ENCODE results near the gene TLR5.
A peak's percentile ranks its signal among the peaks of the same experiment; 100 is the strongest.
"Not testable (repeated sequence)": the region's sequence is repeated elsewhere in the genome, so short reads cannot be mapped to it uniquely, and the experiment has no call there.

The TLR5 gene

GRCh38 chr1:223142795-223143536, at the start of gene TLR5:
Gene TLR5, minus strand, starts transcription at chr1:223143248. Its CDS starts 30,217 bp downstream, at chr1:223113031.
- peak; percentile 74 to 82 (median 74) for DNase-seq

- peak in 3 of 4 experiments; percentile 12 to 47 (median 13) for DNase-seq
Measured at GRCh38 chr1:223189903-223190724, 47.1 kb upstream of the TLR5 start.

- no peak for DNase-seq
Measured at GRCh38 chr1:223189525-223189902, 46.5 kb upstream of the TLR5 start.

GRCh38 chr1:223188618-223189356, 45.7 kb upstream of the TLR5 start:
- no peak for DNase-seq

- DNase-seq: no peak
Measured at GRCh38 chr1:223186800-223187199, 43.8 kb upstream of the TLR5 start.

GRCh38 chr1:223183268-223183862, 40.3 kb upstream of the TLR5 start:
- DNase-seq: no peak

- no peak for DNase-seq
Measured at GRCh38 chr1:223180731-223181321, 37.8 kb upstream of the TLR5 start.

- DNase-seq: no peak
Measured at GRCh38 chr1:223179786-223180185, 36.7 kb upstream of the TLR5 start.

GRCh38 chr1:223179280-223179679, 36.2 kb upstream of the TLR5 start:
- no peak for DNase-seq

GRCh38 chr1:223177681-223178080, 34.6 kb upstream of the TLR5 start:
- DNase-seq: no peak

- DNase-seq: no peak
Measured at GRCh38 chr1:223176437-223176836, 33.4 kb upstream of the TLR5 start.

- DNase-seq: no peak
Measured at GRCh38 chr1:223175633-223176032, 32.6 kb upstream of the TLR5 start.

GRCh38 chr1:223175032-223175431, 32.0 kb upstream of the TLR5 start:
- no peak for DNase-seq

- DNase-seq: not testable (repeated sequence)
Measured at GRCh38 chr1:223169458-223169857, 26.4 kb upstream of the TLR5 start.

GRCh38 chr1:223161321-223161720, 18.3 kb upstream of the TLR5 start:
- DNase-seq: no peak

GRCh38 chr1:223156343-223156742, 13.3 kb upstream of the TLR5 start:
- no peak for DNase-seq

GRCh38 chr1:223155153-223155552, 12.1 kb upstream of the TLR5 start:
- no peak for DNase-seq

- no peak for DNase-seq
Measured at GRCh38 chr1:223153177-223154119, 10.4 kb upstream of the TLR5 start.

- no peak for DNase-seq
Measured at GRCh38 chr1:223152399-223152798, 9.4 kb upstream of the TLR5 start.

- DNase-seq: no peak
Measured at GRCh38 chr1:223150443-223150842, 7.4 kb upstream of the TLR5 start.

- DNase-seq: no peak
Measured at GRCh38 chr1:223147873-223148272, 4.8 kb upstream of the TLR5 start.

Measured in activated CD4-positive, CD25-positive, alpha-beta regulatory T cell (primary cell).